GM18502 (cell line): ENCODE data around the gene GTPBP1.

ENCODE experiments used
- ATAC-seq: cut with Tn5 transposase; IDR thresholded peaks from one replicate; pipeline ENCODE4 v1.9.1; 2021; ENCODE audit warnings: mild to moderate bottlenecking; ENCODE audit not compliant: unreplicated experiment, poor library complexity

GTPBP1 gene

GRCh38 chr22:38700789-38701628 lies 4.7 kb upstream of the GTPBP1 start, which contains the start of gene JOSD1:
JOSD1 (minus strand) TSS chr22:38700943; CDS start chr22:38699987, 956 bp downstream.
- peak; percentile 47 for ATAC-seq

- no peak for ATAC-seq
Measured at GRCh38 chr22:38704654-38705234, 1.0 kb upstream of the GTPBP1 start.

- ATAC-seq = peak; percentile 7
Measured at GRCh38 chr22:38706101-38706900, 557 bp downstream of the GTPBP1 start.

- ATAC-seq = no peak
Measured at GRCh38 chr22:38706901-38707195, 1.1 kb downstream of the GTPBP1 start.

GRCh38 chr22:38707346-38707745 lies 1.6 kb downstream of the GTPBP1 start:
- no peak for ATAC-seq

- no peak for ATAC-seq
Measured at GRCh38 chr22:38707984-38708383, 2.2 kb downstream of the GTPBP1 start.

- ATAC-seq = no peak
Measured at GRCh38 chr22:38709306-38709705, 3.6 kb downstream of the GTPBP1 start.

GRCh38 chr22:38710351-38710750 lies 4.6 kb downstream of the GTPBP1 start:
- ATAC-seq = no peak

GRCh38 chr22:38710866-38711265 lies 5.1 kb downstream of the GTPBP1 start:
- ATAC-seq = no peak

- ATAC-seq = no peak
Measured at GRCh38 chr22:38712486-38713207, 6.9 kb downstream of the GTPBP1 start.

- ATAC-seq = no peak
Measured at GRCh38 chr22:38713921-38714320, 8.2 kb downstream of the GTPBP1 start.

GRCh38 chr22:38715176-38715764 lies 9.5 kb downstream of the GTPBP1 start:
- ATAC-seq = no peak

- no peak for ATAC-seq
Measured at GRCh38 chr22:38715852-38716251, 10.1 kb downstream of the GTPBP1 start.

- ATAC-seq = no peak
Measured at GRCh38 chr22:38716271-38716670, 10.5 kb downstream of the GTPBP1 start.

GRCh38 chr22:38716826-38717225 lies 11.1 kb downstream of the GTPBP1 start:
- ATAC-seq = no peak

- no peak for ATAC-seq
Measured at GRCh38 chr22:38717244-38717643, 11.5 kb downstream of the GTPBP1 start.

- ATAC-seq = no peak
Measured at GRCh38 chr22:38718414-38718813, 12.7 kb downstream of the GTPBP1 start.

- ATAC-seq = no peak
Measured at GRCh38 chr22:38719196-38719595, 13.5 kb downstream of the GTPBP1 start.

GRCh38 chr22:38720350-38720749 lies 14.6 kb downstream of the GTPBP1 start:
- no peak for ATAC-seq

GRCh38 chr22:38721551-38721950 lies 15.8 kb downstream of the GTPBP1 start:
- no peak for ATAC-seq
